Activated CD8-positive, alpha-beta memory T cell treated with anti-CD3 and anti-CD28 coated beads, Interleukin-2, amount 50 U/mL, for 24 hours (primary cell): ENCODE data around the gene ZNG1E.
"Not testable (repeated sequence)": the region's sequence is repeated elsewhere in the genome, so short reads cannot be mapped to it uniquely, and the experiment has no call there.

Experiments
- DNase-seq: peaks from one replicate; pipeline ENCODE4 v3.0.0-alpha.2; 2020; ENCODE audit errors: extremely low read depth

Gene ZNG1E

GRCh38 chr9:65675589-65676021 lies at the start of gene ZNG1E:
ZNG1E (plus strand) TSS chr9:65675928; CDS start chr9:65675977, 49 bp downstream.
- DNase-seq = peak; percentile 9

- not testable (repeated sequence) for DNase-seq
Observed at GRCh38 chr9:65673579-65673978, 2.1 kb upstream of the ZNG1E start.

- not testable (repeated sequence) for DNase-seq
Observed at GRCh38 chr9:65675018-65675417, 710 bp upstream of the ZNG1E start.

- DNase-seq = not testable (repeated sequence)
Observed at GRCh38 chr9:65676389-65676788, 661 bp downstream of the ZNG1E start.

GRCh38 chr9:65678533-65678932 lies 2.8 kb downstream of the ZNG1E start:
- DNase-seq = not testable (repeated sequence)

- DNase-seq = not testable (repeated sequence)
Observed at GRCh38 chr9:65703550-65703949, 27.8 kb downstream of the ZNG1E start.

- DNase-seq = not testable (repeated sequence)
Observed at GRCh38 chr9:65714445-65714844, 38.7 kb downstream of the ZNG1E start.

GRCh38 chr9:65737096-65737564 lies 61.4 kb downstream of the ZNG1E start, which contains the start of gene FOXD4L4:
FOXD4L4 (plus strand) TSS chr9:65737146; CDS start chr9:65737146, 0 bp downstream.
- DNase-seq = not testable (repeated sequence)

GRCh38 chr9:65738133-65738532 lies 62.4 kb downstream of the ZNG1E start:
- DNase-seq = not testable (repeated sequence)
